GM21390 (cell line): ENCODE results near the gene NECAB2.

ENCODE experiments used
- ATAC-seq: cut with Tn5 transposase; IDR thresholded peaks from one replicate; pipeline ENCODE4 v1.9.1; 2021; ENCODE audit not compliant: unreplicated experiment

Gene NECAB2

DNA sequence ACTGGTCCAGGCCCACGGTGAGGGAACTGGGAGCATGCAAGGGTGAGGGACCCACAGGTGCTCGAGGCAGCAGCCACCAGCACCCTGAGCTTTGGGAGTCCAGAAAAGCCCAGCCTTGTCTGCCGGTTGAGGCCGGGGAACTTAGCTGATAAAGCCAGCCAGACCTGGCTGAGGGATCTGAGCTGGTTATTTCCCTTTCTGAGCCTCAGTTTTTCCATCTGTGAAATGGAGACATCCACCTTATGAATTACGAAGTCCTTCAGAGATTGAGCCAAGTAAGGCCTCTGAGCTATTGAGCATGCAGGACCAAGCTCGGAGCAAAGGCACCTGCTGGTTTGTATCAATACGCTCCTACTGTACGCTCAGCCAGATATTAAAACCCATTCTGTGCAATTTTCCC, 13.8 kb downstream of the NECAB2 start:
- no peak for ATAC-seq

DNA sequence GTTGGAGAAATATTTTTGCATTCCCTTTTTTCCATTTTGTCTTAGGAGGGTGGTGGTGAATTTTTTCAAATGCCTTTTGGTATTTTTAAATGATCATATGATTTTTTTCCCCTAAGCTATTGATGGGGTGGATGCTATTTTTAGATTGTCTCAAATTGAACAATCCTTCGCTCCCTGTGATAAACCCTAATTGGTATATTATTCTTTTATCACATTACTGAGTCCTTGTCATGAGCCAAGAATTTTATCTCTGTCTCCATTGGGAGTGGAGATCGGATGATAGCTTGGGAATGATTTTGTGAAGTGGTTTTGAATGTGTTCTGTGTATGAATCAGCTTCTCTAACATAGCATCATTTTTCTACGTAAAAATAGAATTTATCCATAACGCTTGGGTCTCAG, 15.4 kb downstream of the NECAB2 start:
- ATAC-seq: no peak

DNA sequence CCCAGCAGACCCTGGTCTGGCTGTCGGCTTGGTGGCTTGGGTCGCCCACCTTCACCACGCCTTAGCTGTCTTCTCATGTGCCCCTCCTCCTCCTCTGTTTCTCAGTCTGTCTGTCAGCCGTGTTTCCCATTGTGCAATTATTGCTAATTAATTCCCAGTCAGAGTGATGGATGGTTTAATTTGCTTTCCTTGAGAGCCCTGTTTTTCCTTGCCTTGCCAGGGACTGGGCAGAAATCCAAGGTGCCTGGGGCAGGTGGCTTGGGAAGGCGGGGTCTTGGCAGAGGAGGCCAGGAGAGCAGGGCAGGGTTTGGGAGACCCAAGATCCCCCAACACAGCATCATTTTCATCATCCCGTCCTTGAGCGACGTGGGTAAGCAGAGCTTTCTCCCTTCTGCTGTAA, 21.3 kb downstream of the NECAB2 start:
- ATAC-seq: no peak

DNA sequence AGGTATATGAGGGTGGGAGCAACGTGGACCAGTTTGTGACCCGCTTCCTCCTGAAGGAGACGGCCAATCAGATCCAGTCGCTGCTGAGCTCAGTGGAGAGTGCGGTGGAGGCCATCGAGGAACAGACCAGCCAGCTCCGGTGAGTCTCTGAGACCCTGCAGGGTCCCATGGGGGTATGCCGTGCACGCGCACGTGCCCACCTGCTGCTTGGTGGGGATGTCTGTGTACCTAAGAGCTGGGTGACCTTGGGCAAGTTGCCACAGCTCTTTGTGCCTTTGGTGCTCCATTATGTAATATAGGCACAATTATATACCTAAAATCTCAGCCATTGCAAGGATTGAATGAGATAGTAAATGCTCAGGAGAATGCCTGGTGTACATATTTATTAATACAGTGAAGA, 22.4 kb downstream of the NECAB2 start:
- no peak for ATAC-seq

GRCh38 chr16:83992624-83993023, 24.6 kb downstream of the NECAB2 start:
- ATAC-seq: no peak

GRCh38 chr16:83994087-83994486, 26.0 kb downstream of the NECAB2 start:
- ATAC-seq: no peak

DNA sequence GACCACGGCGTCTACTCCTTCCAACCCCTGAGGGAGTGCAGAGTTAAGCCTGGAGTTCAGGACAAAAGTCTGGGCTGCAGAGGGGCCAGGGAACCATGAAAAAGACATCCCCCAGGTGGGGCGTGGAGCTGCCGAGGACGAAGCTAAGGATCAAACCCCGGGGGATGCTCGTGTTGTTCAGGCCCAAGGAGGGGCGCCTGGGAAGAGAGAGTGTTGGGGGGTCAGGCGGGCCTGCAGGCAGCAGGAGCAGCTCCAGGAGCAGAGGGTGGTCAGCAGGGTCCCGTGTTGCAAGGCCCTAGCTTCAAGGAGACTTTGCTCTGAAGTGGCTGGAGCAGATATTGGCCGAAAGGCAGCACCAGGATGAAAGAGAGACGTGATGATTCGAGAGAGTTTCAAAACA, 26.7 kb downstream of the NECAB2 start:
- no peak for ATAC-seq

DNA sequence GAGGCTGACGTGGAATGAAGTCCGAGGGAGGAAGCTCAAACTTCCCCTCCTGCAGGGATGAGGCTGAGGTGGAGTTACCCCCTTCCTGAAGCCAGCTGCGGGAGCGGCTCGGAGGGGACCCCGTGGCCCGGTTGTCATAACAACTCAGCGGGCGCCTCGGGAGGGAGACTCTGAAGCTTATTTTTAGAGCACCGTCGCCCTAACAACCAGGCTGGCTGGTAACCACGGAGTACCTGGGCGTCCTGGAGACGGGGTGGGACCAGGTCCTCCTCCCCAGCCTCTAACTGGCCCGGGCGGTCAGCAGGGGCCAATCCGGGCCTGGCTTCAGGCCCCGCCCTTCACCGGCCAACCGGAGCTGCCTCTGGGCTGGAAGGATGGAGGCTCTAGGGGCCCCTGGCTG, 27.7 kb downstream of the NECAB2 start:
- ATAC-seq: no peak

- ATAC-seq: no peak
Observed at GRCh38 chr16:83996481-83997252, 28.6 kb downstream of the NECAB2 start.

DNA sequence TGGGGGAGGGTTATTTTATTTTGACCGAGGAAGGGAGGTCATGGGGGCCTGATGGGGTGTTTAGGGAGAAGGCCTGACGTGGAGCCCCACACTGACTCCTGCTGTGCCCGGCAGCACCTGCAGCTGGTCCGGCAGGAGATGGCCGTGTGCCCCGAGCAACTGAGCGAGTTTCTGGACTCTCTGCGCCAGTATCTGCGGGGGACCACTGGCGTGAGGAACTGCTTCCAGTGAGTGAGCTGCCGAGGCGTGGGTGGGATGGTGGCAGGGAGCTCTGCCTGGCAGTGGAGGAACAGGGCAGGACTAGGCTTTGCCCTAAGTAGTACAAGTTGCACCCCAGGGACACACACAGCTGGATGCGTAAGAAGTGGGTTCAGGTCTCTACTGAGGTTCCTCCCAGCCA, 30.0 kb downstream of the NECAB2 start:
- no peak for ATAC-seq

- ATAC-seq: no peak
Observed at GRCh38 chr16:84000989-84001642, 33.1 kb downstream of the NECAB2 start.

DNA sequence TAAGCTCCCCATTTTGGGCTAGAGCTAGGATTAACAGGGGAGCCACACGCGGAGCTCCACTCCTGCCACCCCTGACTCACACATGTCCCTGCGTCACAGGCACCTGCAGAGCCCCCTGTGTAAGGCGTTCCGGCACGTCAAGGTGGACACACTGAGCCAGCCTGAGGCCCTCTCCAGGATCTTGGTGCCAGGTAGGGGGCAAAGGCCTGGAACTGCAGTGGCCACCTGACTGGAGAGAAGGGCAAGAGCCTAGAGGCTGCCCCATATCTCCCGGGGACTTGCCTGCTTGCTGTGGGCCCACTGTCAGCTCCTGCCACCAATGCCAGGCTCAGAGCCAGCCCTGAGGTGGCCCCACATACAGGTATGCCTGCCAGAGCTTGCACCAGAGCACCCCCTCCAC, 33.7 kb downstream of the NECAB2 start:
- ATAC-seq: no peak

DNA sequence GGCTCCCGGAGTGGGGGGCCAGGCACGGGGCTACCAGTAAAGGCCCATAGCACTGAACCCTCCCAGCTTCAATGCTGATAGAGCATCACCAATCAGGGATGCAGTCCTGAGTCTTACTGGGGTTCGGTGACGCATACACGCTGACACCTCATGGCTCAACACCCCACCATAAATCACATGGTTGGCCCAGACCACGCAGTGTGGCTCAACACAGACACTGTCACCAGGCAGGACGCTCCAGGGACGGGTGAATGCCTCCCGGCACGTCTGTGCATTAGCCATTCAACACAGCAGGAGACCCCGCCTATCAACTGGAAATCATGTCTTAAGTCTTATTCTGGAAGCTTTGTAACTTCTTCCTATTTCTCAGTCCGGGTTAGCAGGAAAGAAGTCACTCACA, 35.0 kb downstream of the NECAB2 start:
- ATAC-seq: no peak

DNA sequence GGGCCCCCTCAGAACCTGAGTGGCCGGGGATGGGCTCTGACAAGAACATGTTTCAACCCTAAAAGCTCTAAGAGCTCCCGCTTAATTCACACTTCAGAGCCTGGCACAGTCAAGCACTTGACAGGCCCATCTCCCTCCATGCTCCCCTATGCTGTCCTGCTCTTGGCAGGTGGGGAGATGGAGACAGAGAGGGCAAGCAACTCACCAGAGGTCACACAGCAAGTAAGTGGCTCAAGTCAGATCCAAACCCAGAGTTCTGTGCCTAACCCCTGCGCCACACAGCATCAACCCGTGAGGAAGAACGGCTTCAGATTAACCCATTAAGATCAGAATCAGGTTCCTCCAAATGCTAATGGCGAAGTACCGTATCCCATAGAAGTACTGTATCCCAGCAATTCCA, 36.4 kb downstream of the NECAB2 start:
- ATAC-seq: no peak

DNA sequence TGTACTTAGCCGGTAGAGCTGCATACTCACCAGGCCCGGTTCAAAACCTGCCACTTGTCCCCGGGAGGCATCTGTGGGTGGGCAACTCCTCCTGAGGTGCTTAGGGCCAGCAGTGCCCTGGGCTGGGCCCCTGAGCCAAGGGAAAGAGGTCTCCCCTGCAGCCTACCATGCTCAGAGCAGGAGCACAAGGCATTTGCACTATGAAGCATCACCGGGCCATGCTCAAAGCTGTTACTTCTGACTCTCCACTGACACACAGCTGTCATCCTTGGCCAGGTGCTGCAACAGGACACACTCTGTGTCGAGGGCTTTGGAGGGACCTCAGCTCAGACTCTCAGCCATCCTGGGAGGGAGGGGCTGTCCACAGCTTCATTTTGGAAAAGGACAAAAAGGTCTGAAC, 37.3 kb downstream of the NECAB2 start:
- no peak for ATAC-seq

DNA sequence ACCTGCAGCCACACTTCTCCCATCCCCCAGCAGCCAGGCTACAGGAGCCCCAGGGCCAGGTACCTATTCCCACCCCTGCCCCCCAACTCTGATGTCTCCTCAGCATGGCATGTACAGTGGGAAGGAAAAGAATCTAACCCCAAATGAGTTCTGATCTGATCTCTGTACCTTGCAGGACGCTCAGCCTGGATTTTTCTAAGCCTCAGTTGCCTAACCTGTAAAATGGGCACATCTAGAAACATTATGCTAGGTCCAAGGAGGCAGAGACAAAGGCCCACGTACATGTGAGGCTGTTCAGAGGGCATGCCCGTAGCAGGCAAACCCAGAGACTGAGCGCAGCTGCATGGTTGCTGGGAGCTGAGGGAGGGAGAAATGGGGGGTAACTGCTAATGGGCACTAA, 39.5 kb downstream of the NECAB2 start:
- ATAC-seq: no peak

DNA sequence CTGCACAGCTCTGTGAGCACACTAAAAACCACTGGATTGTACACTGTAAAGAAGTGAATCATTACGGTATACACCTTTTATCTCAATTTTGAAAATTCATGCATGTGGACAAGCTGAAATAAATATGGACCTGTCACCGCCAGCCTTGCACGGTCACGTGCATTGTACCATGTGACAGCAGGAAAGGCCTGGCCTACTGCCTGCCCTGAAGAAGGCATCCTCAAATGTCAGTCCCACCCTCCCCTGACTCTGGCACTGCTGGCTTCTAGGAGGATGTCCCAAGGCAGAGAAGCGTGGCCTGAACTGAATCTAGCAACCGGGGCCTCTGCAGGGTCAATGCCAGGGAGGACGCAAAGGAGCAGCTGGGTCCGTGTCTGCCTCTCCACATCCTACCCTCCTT, 39.9 kb downstream of the NECAB2 start:
- ATAC-seq: no peak

GRCh38 chr16:84009282-84009681, 41.2 kb downstream of the NECAB2 start:
- no peak for ATAC-seq

- peak; percentile 88 for ATAC-seq
Observed at GRCh38 chr16:84013787-84014569, 45.9 kb downstream of the NECAB2 start.

- ATAC-seq: no peak
Observed at GRCh38 chr16:84014570-84015327, 46.7 kb downstream of the NECAB2 start.

GRCh38 chr16:84015399-84015798, 47.4 kb downstream of the NECAB2 start:
- no peak for ATAC-seq
